Activated T-helper 1 cell treated with anti-CD3 and anti-CD28 coated beads, Interleukin-12 subunit alpha, Interleukin-12 subunit beta, Interleukin-2, Interleukin-4 antibody, amounts not matched to agents 30 ng/mL and 10 ng/mL and 1 ng/mL, durations not matched to agents 14 hours and 24 hours and 36 hours (primary cell): ENCODE data around the gene SORCS1. TPM values are rescaled to one million over a fixed set of nuclear protein-coding genes. Genes with fewer than 3 reads are reported as not detected.

ENCODE experiments used
- DNase-seq: peaks from one replicate; pipeline ENCODE4 v3.0.0; 2021; ENCODE audit warnings: low spot score
- H3K27ac Mint-ChIP-seq: one replicate; pipeline ENCODE4 v1.8.0; 2021; ENCODE audit warnings: mild to moderate bottlenecking, mixed read lengths
- H3K27me3 Mint-ChIP-seq: one replicate; pipeline ENCODE4 v1.8.0; 2022; ENCODE audit warnings: mild to moderate bottlenecking, moderate library complexity, mixed read lengths; ENCODE audit not compliant: insufficient read depth
- H3K36me3 Mint-ChIP-seq: one replicate; pipeline ENCODE4 v1.8.0; 2021; ENCODE audit warnings: low read depth, mixed read lengths
- H3K4me1 Mint-ChIP-seq: one replicate; pipeline ENCODE4 v1.8.0; 2021; ENCODE audit warnings: low read depth, mixed read lengths
- H3K4me3 Mint-ChIP-seq: one replicate; pipeline ENCODE4 v1.8.0; 2021; ENCODE audit warnings: mild to moderate bottlenecking, moderate library complexity, mixed read lengths
- H3K9me3 Mint-ChIP-seq: one replicate; pipeline ENCODE4 v1.8.0; 2021; ENCODE audit warnings: mixed read lengths
- intact Hi-C: fragments of 100-400 bp; cut with micrococcal nuclease; formaldehyde crosslinking; loops from one replicate; pipeline ENCODE4 v1.15.1; 2024
- total RNA-seq: library from RNA; stranded (reverse); gene quantifications from 2 replicates; pipeline ENCODE4 v1.2.3, GENCODE V29; 2022

The SORCS1 gene
- total RNA-seq, 1 donor from 2014 or later, result not detected

DNA sequence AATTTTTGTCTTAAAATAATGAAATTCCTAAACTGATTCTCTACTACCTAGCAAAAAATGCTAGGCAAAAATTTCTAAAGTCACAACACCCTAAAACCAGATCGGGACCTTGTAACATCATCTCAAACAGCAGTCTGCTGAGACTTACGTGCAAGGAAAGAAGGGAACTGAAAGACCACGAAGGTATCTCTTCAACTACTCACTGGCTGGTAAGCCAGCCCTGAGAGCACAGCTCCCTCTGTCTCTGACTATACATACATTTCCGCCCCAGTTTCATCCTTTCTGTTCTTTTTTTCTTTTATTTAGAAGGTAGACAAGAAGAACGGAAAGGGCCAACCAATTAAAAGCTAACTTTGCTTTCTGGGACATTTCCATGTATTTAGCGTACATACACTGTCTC, 15.6 kb downstream of the SORCS1 start:
- Mint-ChIP-seq H3K9me3 (peaks cover 39% of the 10 kb centered on the region), H3K36me3 (no peaks in the 10 kb centered on the region), H3K27me3 (no peaks in the 10 kb centered on the region), H3K4me1 (no peaks in the 10 kb centered on the region), H3K27ac (no peak overlapping the region), H3K4me3 (no peak overlapping the region)
- intact Hi-C loops, result no loop called here
- no peak for DNase-seq

DNA sequence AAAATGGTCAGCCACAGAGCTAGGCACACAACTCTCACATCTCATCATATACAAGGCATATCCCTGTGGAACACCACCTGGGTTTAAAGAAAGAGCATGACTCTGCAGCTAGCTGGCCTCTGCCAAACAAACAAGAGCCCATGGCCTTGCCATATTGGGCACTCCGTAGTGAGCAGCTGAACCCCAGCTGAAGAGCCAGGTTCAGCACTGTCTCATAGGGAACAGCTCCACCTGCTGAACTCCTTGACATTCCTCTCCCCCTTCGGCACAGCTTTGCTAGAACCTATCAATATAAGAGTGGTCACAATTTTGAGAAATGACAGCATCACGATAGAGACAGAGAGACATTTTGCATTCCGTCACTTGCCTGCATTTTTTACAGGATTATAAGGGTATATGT, 20.0 kb downstream of the SORCS1 start:
- Mint-ChIP-seq H3K27ac (no peak overlapping the region), H3K4me1 (no peaks in the 10 kb centered on the region), H3K36me3 (no peaks in the 10 kb centered on the region), H3K27me3 (no peaks in the 10 kb centered on the region), H3K4me3 (no peak overlapping the region), H3K9me3 (peaks cover 9% of the 10 kb centered on the region)
- intact Hi-C loops, result no loop called here
- DNase-seq, result no peak

DNA sequence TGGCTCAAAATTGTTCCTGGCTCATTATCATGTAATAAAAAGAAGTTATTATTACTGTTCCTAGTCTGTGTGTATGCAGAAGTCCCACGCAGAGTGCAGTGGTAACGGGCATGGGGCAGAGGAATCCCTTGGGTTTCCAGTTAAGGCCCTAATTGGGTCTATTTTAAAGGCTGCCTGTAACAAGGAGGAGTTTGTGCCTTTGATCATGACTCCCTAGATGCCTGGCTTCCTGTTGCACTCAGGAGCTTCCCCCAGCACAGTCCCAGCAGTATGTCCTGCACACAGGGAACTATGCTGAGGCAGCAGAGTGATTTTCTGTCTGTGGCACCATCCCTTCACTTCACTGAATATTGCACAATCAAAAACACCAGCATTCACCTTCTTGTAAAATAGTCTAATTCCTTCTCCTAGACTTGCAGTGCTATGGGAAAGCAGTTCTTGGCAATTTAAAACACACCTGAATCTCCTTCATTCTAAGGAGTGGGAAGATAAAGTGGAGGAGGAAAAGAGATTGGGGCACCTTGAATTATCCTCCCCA, 22.9 kb downstream of the SORCS1 start:
- no peaks in the 10 kb centered on the region for H3K27me3 Mint-ChIP-seq
- intact Hi-C loops, result no loop called here
- H3K27ac Mint-ChIP-seq, result no peak overlapping the region
- no peaks in the 10 kb centered on the region for H3K4me1 Mint-ChIP-seq
- peaks cover 4% of the 10 kb centered on the region for H3K9me3 Mint-ChIP-seq
- H3K4me3 Mint-ChIP-seq, result no peak overlapping the region
- DNase-seq, result no peak
- H3K36me3 Mint-ChIP-seq, result no peaks in the 10 kb centered on the region

DNA sequence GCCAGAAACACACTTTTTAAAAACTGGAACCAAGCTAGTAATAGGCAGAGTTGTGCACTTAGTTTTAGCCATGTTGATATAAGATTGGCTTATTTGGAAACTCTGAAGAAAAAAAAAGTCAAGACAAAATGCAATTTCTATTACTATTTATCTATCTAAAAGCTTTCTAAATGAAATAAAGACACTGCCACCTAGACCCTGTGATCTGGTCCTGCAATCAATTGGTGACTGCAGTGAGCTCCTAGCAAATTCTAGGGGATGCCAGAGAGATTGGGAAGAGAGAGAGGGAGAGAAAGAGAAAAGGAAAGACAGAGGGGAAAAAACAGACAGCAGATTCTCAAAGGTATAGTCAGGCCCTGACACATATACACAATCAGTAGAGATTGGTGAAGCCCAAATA, 25.3 kb downstream of the SORCS1 start:
- DNase-seq, result no peak
- no peaks in the 10 kb centered on the region for H3K27me3 Mint-ChIP-seq
- H3K4me3 Mint-ChIP-seq, result no peak overlapping the region
- H3K36me3 Mint-ChIP-seq, result no peaks in the 10 kb centered on the region
- intact Hi-C loops, result no loop called here
- no peaks in the 10 kb centered on the region for H3K4me1 Mint-ChIP-seq
- peaks cover 4% of the 10 kb centered on the region for H3K9me3 Mint-ChIP-seq
- no peak overlapping the region for H3K27ac Mint-ChIP-seq

DNA sequence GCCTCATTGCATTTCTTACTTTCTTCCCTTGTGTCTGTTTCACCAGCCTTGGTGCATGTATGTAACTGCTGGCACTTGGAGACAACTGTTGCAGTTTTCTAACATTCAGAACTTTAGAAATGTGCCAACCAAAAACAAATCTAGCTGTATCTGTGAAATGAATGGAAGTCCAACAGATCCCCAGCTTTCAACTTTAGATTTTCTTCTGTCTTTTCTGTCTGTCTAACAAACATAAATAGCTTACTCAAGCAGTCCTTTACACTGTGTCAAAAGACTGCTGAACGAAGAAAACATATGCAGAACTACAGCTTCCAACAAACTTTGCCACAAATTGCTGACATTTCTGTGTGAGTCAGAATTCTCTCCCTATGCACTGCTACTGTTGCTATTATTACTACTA, 30.9 kb downstream of the SORCS1 start:
- DNase-seq, result no peak
- no peak overlapping the region for H3K4me3 Mint-ChIP-seq
- intact Hi-C loops, result no loop called here
- no peaks in the 10 kb centered on the region for H3K36me3 Mint-ChIP-seq
- no peaks in the 10 kb centered on the region for H3K4me1 Mint-ChIP-seq
- H3K27me3 Mint-ChIP-seq, result no peaks in the 10 kb centered on the region
- H3K9me3 Mint-ChIP-seq, result peaks cover 4% of the 10 kb centered on the region
- no peak overlapping the region for H3K27ac Mint-ChIP-seq

DNA sequence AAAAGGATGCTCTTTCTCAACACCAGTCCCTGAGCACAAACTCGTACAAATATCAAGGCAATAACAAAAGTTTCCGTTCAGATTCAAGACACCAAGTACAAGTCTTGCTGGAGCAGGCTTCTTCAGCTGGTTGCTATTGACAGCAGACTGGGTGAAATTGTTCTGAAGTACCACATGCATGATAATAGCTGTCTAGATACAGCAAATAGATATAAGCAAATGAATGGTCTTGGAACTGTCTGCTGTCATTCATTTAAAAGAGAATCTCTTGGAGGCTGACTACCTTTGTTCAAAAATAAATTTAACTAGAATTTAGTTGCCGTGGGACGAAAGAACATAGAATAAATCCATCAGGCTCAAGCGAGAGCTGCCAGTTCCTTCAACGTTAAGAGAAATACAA, 35.5 kb downstream of the SORCS1 start:
- Mint-ChIP-seq H3K27ac (no peak overlapping the region), H3K9me3 (no peaks in the 10 kb centered on the region), H3K4me3 (no peak overlapping the region), H3K27me3 (no peaks in the 10 kb centered on the region), H3K4me1 (no peaks in the 10 kb centered on the region), H3K36me3 (no peaks in the 10 kb centered on the region)
- intact Hi-C loops, result no loop called here
- DNase-seq, result no peak

DNA sequence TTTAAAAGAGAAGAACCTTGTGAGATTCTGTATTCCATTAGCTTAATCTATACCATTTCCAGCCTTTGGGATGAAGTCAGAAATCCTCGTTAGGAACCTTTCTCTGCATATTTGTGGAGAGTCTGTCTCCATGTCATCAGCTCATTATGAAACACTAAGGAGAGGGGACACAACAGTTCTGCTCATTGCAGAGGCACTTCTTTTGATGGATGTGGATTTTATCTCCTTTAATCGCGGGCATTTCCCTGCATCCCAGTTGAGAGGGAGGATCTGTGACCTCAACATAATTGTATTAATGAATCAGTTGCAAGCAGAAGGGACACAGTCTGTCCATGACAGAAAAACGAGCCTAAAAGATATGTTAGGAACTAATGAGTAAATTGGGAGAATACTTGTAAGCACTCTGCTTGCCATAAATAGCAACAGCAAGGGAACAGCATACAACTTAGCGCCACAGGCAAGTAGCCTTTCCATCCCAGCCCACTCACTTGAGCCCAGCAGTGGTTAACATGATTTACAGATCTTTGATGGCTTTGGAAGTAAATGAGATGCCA, 37.9 kb downstream of the SORCS1 start:
- Mint-ChIP-seq H3K9me3 (peaks cover 6% of the 10 kb centered on the region), H3K4me1 (no peaks in the 10 kb centered on the region), H3K27me3 (no peaks in the 10 kb centered on the region), H3K4me3 (no peak overlapping the region), H3K36me3 (no peaks in the 10 kb centered on the region), H3K27ac (no peak overlapping the region)
- intact Hi-C loops, result no loop called here
- no peak for DNase-seq

DNA sequence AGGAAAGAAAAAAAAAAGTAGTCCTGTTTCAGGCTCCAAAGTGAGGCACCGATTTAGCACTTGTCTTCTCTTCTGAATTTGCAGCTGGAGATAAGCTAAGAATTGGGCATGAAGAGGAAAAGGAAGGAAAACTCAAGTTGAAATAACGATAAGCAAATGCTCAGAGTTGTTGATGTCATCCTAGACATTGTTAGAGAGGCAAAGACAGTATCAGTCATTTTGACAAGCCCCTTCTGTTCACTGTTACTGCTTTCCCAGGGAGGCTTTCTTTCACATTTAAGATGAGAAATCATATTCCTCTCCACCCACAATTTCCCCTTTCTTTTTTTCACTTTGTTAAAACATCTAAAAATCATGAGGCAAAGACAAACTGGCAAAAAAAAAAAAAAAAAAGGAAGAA, 41.8 kb downstream of the SORCS1 start:
- Mint-ChIP-seq H3K36me3 (no peaks in the 10 kb centered on the region), H3K4me3 (no peak overlapping the region), H3K4me1 (no peaks in the 10 kb centered on the region), H3K9me3 (peaks cover 6% of the 10 kb centered on the region), H3K27me3 (no peaks in the 10 kb centered on the region), H3K27ac (no peak overlapping the region)
- intact Hi-C loops, result no loop called here
- no peak for DNase-seq

DNA sequence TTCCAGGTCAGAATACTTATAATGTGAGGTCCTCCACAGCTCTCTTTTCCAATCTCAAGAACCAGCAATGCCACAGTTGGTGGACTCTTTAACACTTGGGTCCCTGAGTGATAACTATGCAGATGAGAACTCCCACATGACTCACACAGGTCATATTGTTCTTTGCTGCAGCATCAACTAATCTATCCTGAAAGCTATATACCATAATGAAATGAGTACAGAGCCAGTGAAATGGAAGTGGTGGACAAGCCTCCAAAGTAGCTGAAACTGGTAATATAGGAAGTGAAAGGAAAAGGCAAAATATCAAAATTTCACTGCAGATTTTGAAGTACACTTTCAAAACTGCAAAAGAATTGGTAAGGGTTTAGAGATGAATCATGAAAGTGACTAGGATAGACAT, 45.6 kb downstream of the SORCS1 start:
- H3K4me3 Mint-ChIP-seq, result no peak overlapping the region
- no peak overlapping the region for H3K27ac Mint-ChIP-seq
- intact Hi-C loops, result no loop called here
- H3K4me1 Mint-ChIP-seq, result no peaks in the 10 kb centered on the region
- no peaks in the 10 kb centered on the region for H3K27me3 Mint-ChIP-seq
- no peak for DNase-seq
- peaks cover 6% of the 10 kb centered on the region for H3K9me3 Mint-ChIP-seq
- no peaks in the 10 kb centered on the region for H3K36me3 Mint-ChIP-seq

DNA sequence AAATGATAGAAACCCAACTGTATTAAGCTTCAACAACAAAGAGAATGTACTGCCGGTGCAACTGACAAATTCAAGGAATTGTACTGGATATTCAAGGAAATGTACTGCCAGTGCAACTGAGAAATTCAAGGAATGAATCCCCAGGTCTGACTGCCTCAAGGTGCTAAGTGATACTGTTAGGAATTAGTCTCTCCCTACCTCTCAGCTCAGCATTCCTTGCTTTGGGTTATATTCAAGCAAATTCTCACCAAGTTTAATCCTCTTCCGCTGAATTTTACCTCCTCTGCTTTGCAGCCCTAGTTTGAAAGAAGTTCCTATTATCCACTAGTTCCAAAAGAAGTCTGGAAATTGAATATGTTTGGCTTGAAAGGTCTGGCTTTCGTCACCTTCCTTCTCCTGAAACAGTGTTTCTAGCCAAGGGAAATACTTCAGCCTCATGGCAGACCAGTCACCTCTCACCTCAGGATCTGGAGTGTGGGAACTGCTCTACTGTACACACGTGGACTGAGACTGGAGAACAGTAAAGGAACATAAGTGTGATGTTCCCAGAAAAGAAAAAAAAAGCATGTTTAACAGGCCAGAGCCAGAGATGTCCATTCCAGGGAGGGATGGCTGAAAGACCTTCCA, 60.4 kb downstream of the SORCS1 start:
- Mint-ChIP-seq H3K9me3 (no peaks in the 10 kb centered on the region), H3K4me1 (no peaks in the 10 kb centered on the region), H3K27ac (no peak overlapping the region), H3K27me3 (no peaks in the 10 kb centered on the region), H3K4me3 (no peak overlapping the region), H3K36me3 (no peaks in the 10 kb centered on the region)
- intact Hi-C loops, result no loop called here
- DNase-seq, result no peak

DNA sequence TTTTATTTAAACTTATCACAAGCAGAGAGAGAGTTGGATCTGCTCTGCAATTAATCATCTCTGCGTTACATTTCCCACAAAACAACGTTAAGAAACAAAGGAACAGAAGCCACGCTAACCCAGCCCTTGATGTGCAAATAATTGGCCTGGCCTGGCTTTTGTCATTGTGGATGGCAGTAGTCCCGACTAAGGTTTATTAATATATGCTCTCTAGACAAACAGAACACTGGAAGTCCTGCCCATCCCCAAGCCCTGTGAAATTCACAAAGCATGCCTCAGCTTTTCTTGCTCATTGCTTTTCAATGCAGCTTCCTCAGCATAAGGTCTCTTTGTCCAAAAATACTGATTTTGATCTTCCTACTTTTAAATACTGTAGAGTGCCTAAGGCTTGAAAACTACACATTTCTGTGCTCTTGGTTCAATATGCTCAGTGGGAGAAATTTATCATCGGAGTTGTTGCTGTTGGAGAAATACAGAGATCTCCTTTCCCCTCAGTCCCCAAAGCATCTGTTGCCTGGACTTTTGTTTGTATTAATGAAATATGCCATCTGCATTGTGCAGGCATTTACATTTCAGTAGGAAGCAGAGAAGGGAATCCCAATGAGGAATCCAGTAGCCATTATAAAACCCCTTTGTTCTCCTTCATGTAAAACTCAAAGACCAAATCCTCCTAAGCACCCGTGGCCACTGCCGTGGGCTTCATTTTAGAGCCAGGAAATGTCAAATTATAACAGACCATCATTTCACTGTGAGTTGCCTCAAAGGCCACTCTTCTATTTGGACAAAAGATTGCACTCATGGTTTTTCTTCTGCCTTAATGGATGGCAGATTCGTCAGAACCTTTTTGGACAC, 61.1 kb downstream of the SORCS1 start:
- no peaks in the 10 kb centered on the region for H3K4me1 Mint-ChIP-seq
- no peak for DNase-seq
- no peak overlapping the region for H3K4me3 Mint-ChIP-seq
- H3K36me3 Mint-ChIP-seq, result no peaks in the 10 kb centered on the region
- H3K27ac Mint-ChIP-seq, result no peak overlapping the region
- H3K27me3 Mint-ChIP-seq, result no peaks in the 10 kb centered on the region
- intact Hi-C loops, result no loop called here
- H3K9me3 Mint-ChIP-seq, result no peaks in the 10 kb centered on the region

DNA sequence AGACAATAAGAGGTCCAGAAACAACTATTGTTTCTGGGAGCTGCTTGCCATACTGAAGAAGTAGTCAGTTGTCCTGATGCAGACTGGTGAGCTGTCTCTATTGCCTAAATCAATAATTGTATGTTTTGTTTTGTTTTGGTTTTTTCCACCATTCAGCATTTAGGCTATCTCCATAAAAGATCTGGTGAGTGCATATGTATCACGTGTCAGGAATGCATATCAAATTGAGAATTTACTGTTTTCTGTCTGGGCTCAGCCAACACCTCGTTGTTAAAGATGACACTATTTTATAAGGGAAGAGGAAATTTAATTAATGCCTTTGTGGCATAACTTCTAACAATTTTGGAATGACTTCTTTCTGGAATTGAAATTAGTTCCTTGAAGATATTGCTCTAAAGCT, 66.2 kb downstream of the SORCS1 start:
- intact Hi-C loops, result no loop called here
- H3K27me3 Mint-ChIP-seq, result no peaks in the 10 kb centered on the region
- H3K9me3 Mint-ChIP-seq, result no peaks in the 10 kb centered on the region
- no peak overlapping the region for H3K4me3 Mint-ChIP-seq
- H3K27ac Mint-ChIP-seq, result no peak overlapping the region
- no peaks in the 10 kb centered on the region for H3K4me1 Mint-ChIP-seq
- DNase-seq, result no peak
- H3K36me3 Mint-ChIP-seq, result no peaks in the 10 kb centered on the region

DNA sequence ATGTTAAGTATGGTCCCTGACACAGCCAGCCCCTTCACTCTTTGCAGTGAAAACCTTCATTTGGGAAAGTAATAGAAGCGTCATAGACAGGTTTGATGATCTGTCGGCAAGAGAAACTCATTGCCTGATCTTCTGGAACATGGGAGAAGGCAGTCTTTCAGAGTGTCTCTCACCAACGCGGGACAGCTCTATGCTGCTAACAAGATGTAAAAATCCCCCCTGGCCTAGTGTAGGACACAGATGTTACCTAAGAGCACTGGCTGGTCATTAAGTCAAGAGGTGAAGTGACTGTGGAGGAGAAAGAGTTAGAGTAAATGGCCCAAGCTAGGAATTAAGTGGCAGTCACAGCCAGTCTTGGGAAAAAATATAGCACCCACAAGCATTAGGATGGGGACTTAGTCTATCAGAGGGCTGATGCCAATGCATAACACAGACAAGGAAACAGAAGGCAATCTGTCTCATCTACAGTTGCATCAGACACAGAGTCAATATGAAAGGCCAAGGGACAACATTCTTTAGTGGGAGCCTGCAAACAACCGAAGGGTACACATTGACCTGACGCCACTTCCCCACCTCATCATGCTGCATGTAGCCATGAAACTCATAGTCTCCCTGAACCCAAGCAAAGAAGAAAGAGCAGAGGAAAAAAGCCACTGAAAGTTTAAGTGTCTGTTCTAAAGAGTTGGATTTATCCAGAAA, 69.5 kb downstream of the SORCS1 start:
- intact Hi-C loops, result no loop called here
- peaks cover 5% of the 10 kb centered on the region for H3K9me3 Mint-ChIP-seq
- H3K27me3 Mint-ChIP-seq, result no peaks in the 10 kb centered on the region
- DNase-seq, result no peak
- H3K4me3 Mint-ChIP-seq, result no peak overlapping the region
- H3K36me3 Mint-ChIP-seq, result no peaks in the 10 kb centered on the region
- no peak overlapping the region for H3K27ac Mint-ChIP-seq
- no peaks in the 10 kb centered on the region for H3K4me1 Mint-ChIP-seq
